GM23338 (cell line): Measurements from ENCODE around the gene EDNRA. TPM values are rescaled to one million over a fixed set of nuclear protein-coding genes. Genes with fewer than 3 reads are reported as not detected.

Source experiments
- ATAC-seq: fragments of 200-7000 bp; cut with Tn5 transposase; 3 replicates; pipeline ENCODE4 v1.9.1; 2020
- DNase-seq: peaks from one replicate; pipeline ENCODE4 v3.0.0-alpha.2; 2015; ENCODE audit warnings: low spot score
- H2AFZ ChIP-seq: fragments of 200-600 bp; sonication (generic); 2 replicates; pipeline ENCODE4 v1.8.0; 2016; ENCODE audit warnings: antibody characterized with exemption, mild to moderate bottlenecking, moderate library complexity
- H3F3A ChIP-seq: fragments of 200-600 bp; sonication (generic); replicated peaks from 2 replicates; pipeline ENCODE4 v1.8.0; 2017; ENCODE audit warnings: antibody characterized with exemption, mixed run types, low read depth
- H3K27ac ChIP-seq: fragments of 200-600 bp; sonication (generic); 2 replicates; pipeline ENCODE4 v1.6.1; 2016; ENCODE audit warnings: low read depth
- H3K27me3 ChIP-seq: fragments of 200-600 bp; sonication (generic); 2 replicates; pipeline ENCODE4 v1.8.0; 2016; ENCODE audit warnings: mild to moderate bottlenecking, mixed run types, moderate library complexity; ENCODE audit not compliant: insufficient read depth
- H3K36me3 ChIP-seq: fragments of 200-600 bp; sonication (generic); 2 replicates; pipeline ENCODE4 v1.8.0; 2016; ENCODE audit warnings: mild to moderate bottlenecking; ENCODE audit not compliant: insufficient read depth
- H3K4me1 ChIP-seq: fragments of 200-600 bp; sonication (generic); 2 replicates; pipeline ENCODE4 v1.8.0; 2016; ENCODE audit warnings: mild to moderate bottlenecking, moderate library complexity; ENCODE audit not compliant: insufficient read depth
- H3K4me2 ChIP-seq: fragments of 200-600 bp; sonication (generic); 2 replicates; pipeline ENCODE4 v1.7.1; 2017; ENCODE audit warnings: mixed run types
- H3K4me3 ChIP-seq: fragments of 200-600 bp; sonication (generic); 2 replicates; pipeline ENCODE4 v1.6.1; 2016; ENCODE audit warnings: mixed run types
- H3K79me2 ChIP-seq: fragments of 200-600 bp; sonication (generic); replicated peaks from 2 replicates; pipeline ENCODE4 v1.8.0; 2017; ENCODE audit warnings: mild to moderate bottlenecking; ENCODE audit not compliant: insufficient read depth
- H3K9me2 ChIP-seq: fragments of 200-600 bp; sonication (generic); 2 replicates; pipeline ENCODE4 v1.8.0; 2017; ENCODE audit not compliant: insufficient read depth
- H4K20me1 ChIP-seq: fragments of 200-600 bp; sonication (generic); replicated peaks from 2 replicates; pipeline ENCODE4 v1.8.0; 2017; ENCODE audit warnings: mild to moderate bottlenecking; ENCODE audit not compliant: insufficient read depth
- H3K27ac Mint-ChIP-seq: 2 replicates; pipeline ENCODE4 v1.8.0; 2020; ENCODE audit warnings: inconsistent platforms, mild to moderate bottlenecking, moderate library complexity, mixed read lengths
- H3K27me3 Mint-ChIP-seq: 3 replicates; pipeline ENCODE4 v1.8.0; 2022; ENCODE audit warnings: low read depth, mild to moderate bottlenecking, moderate library complexity, mixed read lengths, inconsistent platforms; ENCODE audit not compliant: insufficient read depth, poor library complexity
- H3K36me3 Mint-ChIP-seq: 3 replicates; pipeline ENCODE4 v1.8.0; 2021; ENCODE audit warnings: low read depth, mild to moderate bottlenecking, inconsistent platforms, moderate library complexity, mixed read lengths
- H3K4me1 Mint-ChIP-seq: 3 replicates; pipeline ENCODE4 v1.8.0; 2020; ENCODE audit warnings: mild to moderate bottlenecking, inconsistent platforms, mixed read lengths
- H3K4me3 Mint-ChIP-seq: 3 replicates; pipeline ENCODE4 v1.8.0; 2021; ENCODE audit warnings: moderate library complexity, mild to moderate bottlenecking, inconsistent platforms, mixed read lengths
- H3K9me3 Mint-ChIP-seq: 3 replicates; pipeline ENCODE4 v1.8.0; 2020; ENCODE audit warnings: moderate library complexity, mild to moderate bottlenecking, inconsistent platforms, mixed read lengths
- JUNB ChIP-seq: IDR thresholded peaks from one replicate; pipeline ENCODE4 v1.6.1; 2016; ENCODE audit warnings: antibody characterized with exemption; ENCODE audit not compliant: unreplicated experiment
- NANOG ChIP-seq: IDR thresholded peaks from 2 replicates; pipeline ENCODE4 v1.6.1; 2016; ENCODE audit warnings: antibody characterized with exemption, borderline replicate concordance
- POLR2AphosphoS5 ChIP-seq: IDR thresholded peaks from 2 replicates; pipeline ENCODE4 v1.6.1; 2016; ENCODE audit warnings: antibody characterized with exemption, low read depth
- STAT1 ChIP-seq: IDR thresholded peaks from one replicate; pipeline ENCODE4 v1.6.1; 2016; ENCODE audit warnings: antibody characterized with exemption; ENCODE audit not compliant: unreplicated experiment
- ZNF114 ChIP-seq: fragments of 250-450 bp; sonication (Bioruptor Pico); IDR thresholded peaks from 2 replicates; pipeline ENCODE4 v1.5.0; 2020; ENCODE audit warnings: mild to moderate bottlenecking, moderate library complexity
- ZNF462 ChIP-seq: fragments of 250-450 bp; sonication (Bioruptor Pico); IDR thresholded peaks from 2 replicates; pipeline ENCODE4 v1.5.0; 2020; ENCODE audit warnings: mild to moderate bottlenecking, moderate library complexity
- polyA plus RNA-seq: library from polyadenylated mRNA; unstranded; fragments of >200 nt; fragmentation: Nextera tagmentation; extraction: Ambion mirVana; gene quantifications from 2 replicates; pipeline ENCODE4 v1.2.1, GENCODE V29; 2016
- total RNA-seq: library from RNA; depleted of rRNA; stranded (reverse); fragments of >200 nt; shearing (Covaris generic); gene quantifications from 2 replicates; pipeline ENCODE4 v1.2.3, GENCODE V29; 2014

Gene EDNRA
- total and polyA plus RNA-seq, 2 experiments from 2014 or later: 1.5 to 5.0 TPM

- TF ChIP-seq JUNB: no peak
- TF ChIP-seq POLR2AphosphoS5: no peak
- Histone ChIP-seq H3K4me3 (no peak overlapping the region), H3K36me3 (no peaks in the 10 kb centered on the region; the same call in 1 of the 2 replicates), H3K4me1 (no peaks in the 10 kb centered on the region), H4K20me1 (no peaks in the 10 kb centered on the region), H3K27ac (no peak overlapping the region), H2AFZ (no peak overlapping the region), H3F3A (no peaks in the 10 kb centered on the region), H3K9me2 (0 out of 2 replicates have a peak, but pooled peaks cover 3% of the 10 kb centered on the region), H3K27me3 (no peaks in the 10 kb centered on the region), H3K4me2 (no peak overlapping the region), H3K79me2 (no peaks in the 10 kb centered on the region)
- peaks cover 12% of the 10 kb centered on the region for H3K36me3 Mint-ChIP-seq
- no peak overlapping the region for H3K27ac Mint-ChIP-seq
- ATAC-seq (no peak), DNase-seq (no peak)
- no peaks in the 10 kb centered on the region; the same call in 2 of the 3 replicates for H3K4me1 Mint-ChIP-seq
- peaks cover 20% of the 10 kb centered on the region for H3K9me3 Mint-ChIP-seq
- H3K27me3 Mint-ChIP-seq: no peaks in the 10 kb centered on the region
- H3K4me3 Mint-ChIP-seq: no peak overlapping the region
Observed at GRCh38 chr4:147548256-147548655, 67.4 kb downstream of the EDNRA start.

- Histone ChIP-seq H2AFZ (no peak overlapping the region), H3K4me1 (no peaks in the 10 kb centered on the region), H3K4me3 (no peak overlapping the region), H3K79me2 (no peaks in the 10 kb centered on the region), H3F3A (no peaks in the 10 kb centered on the region), H3K27ac (no peak overlapping the region), H3K9me2 (0 out of 2 replicates have a peak, but pooled peaks cover 3% of the 10 kb centered on the region), H3K4me2 (no peak overlapping the region), H4K20me1 (no peaks in the 10 kb centered on the region), H3K36me3 (no peaks in the 10 kb centered on the region), H3K27me3 (no peaks in the 10 kb centered on the region)
- ATAC-seq: no peak
- DNase-seq: no peak
- H3K9me3 Mint-ChIP-seq: peaks cover 28% of the 10 kb centered on the region
- H3K27me3 Mint-ChIP-seq: no peaks in the 10 kb centered on the region
- TF ChIP-seq STAT1: no peak
- TF ChIP-seq NANOG: no peak
- TF ChIP-seq JUNB: no peak
- no peak for TF ChIP-seq ZNF114 (CRISPR knock-in tag)
- TF ChIP-seq ZNF462 (CRISPR knock-in tag): no peak
- no peaks in the 10 kb centered on the region; the same call in 2 of the 3 replicates for H3K4me1 Mint-ChIP-seq
- H3K27ac Mint-ChIP-seq: no peak overlapping the region
- H3K4me3 Mint-ChIP-seq: no peak overlapping the region
- H3K36me3 Mint-ChIP-seq: peaks cover 20% of the 10 kb centered on the region
Observed at GRCh38 chr4:147550626-147551246, 69.8 kb downstream of the EDNRA start.
